ENCODE data around the gene CDH20.

GRCh38 chr18:61570070-61570469 is 236.8 kb downstream of the CDH20 start:
- no peak for TF ChIP-seq NFE2L2 (IDR thresholded peaks at IDR 0.05; ENCODE audit: low read depth, low read length)
- no peak for TF ChIP-seq USF2 (IDR thresholded peaks at IDR 0.05; ENCODE audit: low read depth, low read length)
- TF ChIP-seq POLR2A (IDR thresholded peaks at IDR 0.05; ENCODE audit: low read depth, low read length): no peak
- TF ChIP-seq CTCF (conservative IDR thresholded peaks at IDR 0.05; ENCODE audit: low read depth, low read length): no peak
- no peak for TF ChIP-seq RCOR1 (IDR thresholded peaks at IDR 0.05; ENCODE audit: insufficient replicate concordance, low read length)
- no peak for TF ChIP-seq CEBPB (IDR thresholded peaks at IDR 0.05; ENCODE audit: low read depth, low read length)
- TF ChIP-seq MAFK (IDR thresholded peaks at IDR 0.05; ENCODE audit: low read depth, low read length): no peak
- TF ChIP-seq ELK1 (IDR thresholded peaks at IDR 0.05; ENCODE audit: borderline replicate concordance, low read depth, low read length): no peak
- TF ChIP-seq RFX5 (IDR thresholded peaks at IDR 0.05; ENCODE audit: low read depth, low read length): no peak
- TF ChIP-seq RAD21 (IDR thresholded peaks at IDR 0.05; ENCODE audit: low read length): no peak
- no peak for TF ChIP-seq FOS (IDR thresholded peaks at IDR 0.05; ENCODE audit: low read depth, low read length)
- no peak for TF ChIP-seq BHLHE40 (IDR thresholded peaks at IDR 0.05; ENCODE audit: low read depth, low read length)
